Measurements from ENCODE around the gene PRPF38A. TPM values are rescaled to one million over a fixed set of nuclear protein-coding genes. Genes with fewer than 3 reads are reported as not detected.

PRPF38A gene
- total RNA-seq, 2 experiments from 2014 or later = 74.6 to 79.7 TPM

DNA sequence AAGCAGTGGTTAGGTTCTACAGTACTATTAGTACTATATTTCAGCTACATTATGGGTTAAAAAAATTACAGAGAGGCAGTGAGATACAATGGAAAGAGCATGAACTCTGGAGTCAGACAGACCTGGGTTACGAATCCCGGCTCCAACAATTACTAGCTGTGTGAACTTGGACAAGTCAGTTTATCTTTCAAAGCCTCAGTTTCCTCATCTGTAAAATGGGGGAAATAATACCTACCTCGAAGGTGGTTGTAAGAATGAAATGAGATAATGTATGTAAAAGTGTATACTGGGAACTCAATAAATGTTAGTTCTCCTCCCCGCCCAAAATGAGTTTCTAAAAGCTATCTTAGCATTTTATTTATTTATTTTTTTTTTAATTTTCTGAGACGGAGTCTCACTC, 59.5 kb downstream of the PRPF38A start:
- H3K27me3 Mint-ChIP-seq = no peaks in the 10 kb centered on the region
- intact Hi-C loops (cut with micrococcal nuclease) = no loop called here
- no peaks in the 10 kb centered on the region for H3K9me3 Mint-ChIP-seq
- DNase-seq = no peak
- H3K36me3 Mint-ChIP-seq = peaks cover 8% of the 10 kb centered on the region
- no peak overlapping the region for H3K27ac Mint-ChIP-seq
- H3K4me1 Mint-ChIP-seq (ENCODE audit: low read depth) = no peaks in the 10 kb centered on the region
- POLR2A ChIA-PET = no interaction called here
- no peak overlapping the region for H3K4me3 Mint-ChIP-seq
- CTCF ChIA-PET = interaction anchor here (0.7 kb wide), 1 partner anchor 10 kb away, joined by 3 read pairs; no protein-coding TSS in a partner anchor

DNA sequence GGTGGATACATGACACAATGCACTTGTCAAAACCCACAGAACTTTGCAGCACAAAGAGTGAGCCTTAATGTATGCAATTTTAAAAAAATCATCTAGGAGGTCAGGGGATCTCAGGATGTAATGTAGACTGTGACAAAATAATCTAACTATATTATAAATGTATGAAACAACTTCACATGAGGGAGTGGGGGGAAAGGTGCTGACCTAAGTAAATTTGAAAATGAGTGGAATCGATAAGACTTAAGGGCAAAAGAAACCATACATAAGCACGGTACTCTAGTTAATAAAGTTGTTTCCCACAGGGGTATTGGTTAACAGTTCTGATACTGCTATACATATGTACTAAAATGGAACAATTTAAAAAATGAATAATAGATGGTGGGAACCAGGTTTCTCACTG, 64.7 kb downstream of the PRPF38A start:
- no peaks in the 10 kb centered on the region for H3K9me3 Mint-ChIP-seq
- no peak overlapping the region for H3K27ac Mint-ChIP-seq
- CTCF ChIA-PET = no interaction called here

More for the DNA sequence above, 64.7 kb downstream of the PRPF38A start:
- no peaks in the 10 kb centered on the region for H3K27me3 Mint-ChIP-seq
- no peak for DNase-seq
- no peak overlapping the region for H3K4me3 Mint-ChIP-seq
- peaks cover 4% of the 10 kb centered on the region for H3K4me1 Mint-ChIP-seq (ENCODE audit: low read depth)
- H3K36me3 Mint-ChIP-seq = peaks cover 5% of the 10 kb centered on the region
- POLR2A ChIA-PET = no interaction called here
- intact Hi-C loops (cut with micrococcal nuclease) = no loop called here

Other genes starting within 250 kb of the PRPF38A start
- 10 to 100 TPM; 27.1 to 33.1 TPM for gene CC2D1B, start 38.4 kb upstream of the PRPF38A start, total RNA-seq
- gene ORC1, start 179 bp upstream of the PRPF38A start, total RNA-seq = 10 to 100 TPM; 42.5 to 43.0 TPM
- 10 to 100 TPM; 54.6 to 62.1 TPM for gene TUT4, start 148.5 kb downstream of the PRPF38A start, total RNA-seq
- gene GPX7, start 197.8 kb downstream of the PRPF38A start, total RNA-seq = 10 to 100 TPM; 19.9 to 20.6 TPM
- gene SHISAL2A, start 228.6 kb downstream of the PRPF38A start, total RNA-seq = 10 to 100 TPM in 1 of 2 experiments, 1 to 10 TPM in 1; 9.9 to 11.0 TPM

Data from activated CD4-positive, alpha-beta memory T cell treated with anti-CD3 and anti-CD28 coated beads for 36 hours (primary cell).